Panc1 (cell line): ENCODE results near the gene IRF2. TPM values are rescaled to one million over a fixed set of nuclear protein-coding genes. Genes with fewer than 3 reads are reported as not detected.

Experiments used
- ATAC-seq: fragments of 200-7000 bp; cut with Tn5 transposase; 2 replicates; pipeline ENCODE4 v1.9.1; 2020; ENCODE audit warnings: mild to moderate bottlenecking, moderate library complexity
- BruUV-seq: library from RNA; stranded (reverse); fragments of 400-500 nt; replicated peaks from 2 replicates; lab custom pipeline; 2021; lab: Mats Ljungman, UMichigan
- CTCF ChIA-PET: fragments of 300-600 bp; sonication (Branson Sonifier 250); formaldehyde crosslinking; loops from one replicate; lab custom pipeline; 2022; ENCODE audit warnings: antibody characterized with exemption; lab: Charles Lee
- POLR2A ChIA-PET: fragments of 300-600 bp; sonication (Branson Sonifier 250); formaldehyde crosslinking; loops from one replicate; lab custom pipeline; 2022; ENCODE audit warnings: antibody characterized with exemption; lab: Charles Lee
- DNase-seq: peaks from one replicate; pipeline ENCODE4 v3.0.0-alpha.2; 2010; ENCODE audit warnings: low read depth, low spot score
- H3K27ac ChIP-seq: 2 replicates; pipeline ENCODE4 v1.5.1; 2011; ENCODE audit warnings: mild to moderate bottlenecking, low read length, inconsistent platforms
- H3K27me3 ChIP-seq: fragments of 200-500 bp; sonication (Bioruptor generic); 2 replicates; pipeline ENCODE4 v1.6.0; 2014; ENCODE audit warnings: low read length, inconsistent platforms; ENCODE audit not compliant: control insufficient read depth, insufficient read depth
- H3K36me3 ChIP-seq: fragments of 200-500 bp; sonication (Bioruptor generic); 2 replicates; pipeline ENCODE4 v1.5.1; 2014; ENCODE audit warnings: inconsistent platforms, mild to moderate bottlenecking, low read length, moderate library complexity; ENCODE audit not compliant: control insufficient read depth, insufficient read depth
- H3K4me1 ChIP-seq: 2 replicates; pipeline ENCODE4 v1.5.1; 2011; ENCODE audit warnings: inconsistent platforms, mild to moderate bottlenecking, low read length, moderate library complexity; ENCODE audit not compliant: control insufficient read depth, insufficient read depth
- H3K4me3 ChIP-seq, 2 experiments: 2 replicates each; pipeline ENCODE4 v1.5.1; 2011 to 2012; ENCODE audit warnings: low read depth in 2 of 2, low read length in 2 of 2, mild to moderate bottlenecking in 2 of 2, inconsistent platforms in 1 of 2, moderate library complexity in 1 of 2
- H3K9me3 ChIP-seq: fragments of 200-500 bp; sonication (Bioruptor generic); 2 replicates; pipeline ENCODE4 v1.5.1; 2014; ENCODE audit warnings: low read depth, mild to moderate bottlenecking, inconsistent platforms, low read length, moderate library complexity; ENCODE audit not compliant: control insufficient read depth, insufficient read depth
- POLR2AphosphoS5 ChIP-seq: IDR thresholded peaks from 2 replicates; pipeline ENCODE4 v1.6.1; 2012; ENCODE audit warnings: mild to moderate bottlenecking, low read depth, low read length, moderate library complexity
- SIN3A ChIP-seq: IDR thresholded peaks from 2 replicates; pipeline ENCODE4 v1.6.1; 2012; ENCODE audit warnings: low read depth, mild to moderate bottlenecking, low read length, moderate library complexity, borderline replicate concordance; ENCODE audit not compliant: insufficient read depth
- TCF7L2 ChIP-seq: IDR thresholded peaks from 2 replicates; pipeline ENCODE4 v1.6.1; 2011; ENCODE audit warnings: mild to moderate bottlenecking, low read depth, low read length, inconsistent platforms
- in situ Hi-C: cut with HindIII; loops from 2 replicates; pipeline ENCODE4 v1.10.0; 2016; ENCODE audit warnings: low sequenced_read_pairs, low pct_unique_long_range_greater_than_20kb
- intact Hi-C: fragments of 100-400 bp; cut with micrococcal nuclease; formaldehyde crosslinking; loops from one replicate; pipeline ENCODE4 v1.10.0; 2022; ENCODE audit not compliant: unreplicated experiment
- total RNA-seq: library from RNA; stranded (reverse); gene quantifications from one replicate; pipeline ENCODE4 v1.2.1, GENCODE V29; 2021; ENCODE audit not compliant: unreplicated experiment
- TF ChIP-seq, protein P1 (sequence below), 2 experiments: IDR thresholded peaks; 2 replicates each; pipeline ENCODE4 v1.6.1; 2011 to 2012; ENCODE audit warnings: low read depth in 2 of 2, control low read depth in 1 of 2, low read length in 1 of 2, mild to moderate bottlenecking in 1 of 2, moderate library complexity in 1 of 2; ENCODE audit not compliant: insufficient read depth in 1 of 2
- TF ChIP-seq, protein P2 (sequence below): fragments of 450-650 bp; IDR thresholded peaks from 2 replicates; pipeline ENCODE4 v1.5.1; 2017; ENCODE audit warnings: mild to moderate bottlenecking

Gene IRF2
- total RNA-seq, 1 experiment from 2014 or later = 16.2 TPM

DNA sequence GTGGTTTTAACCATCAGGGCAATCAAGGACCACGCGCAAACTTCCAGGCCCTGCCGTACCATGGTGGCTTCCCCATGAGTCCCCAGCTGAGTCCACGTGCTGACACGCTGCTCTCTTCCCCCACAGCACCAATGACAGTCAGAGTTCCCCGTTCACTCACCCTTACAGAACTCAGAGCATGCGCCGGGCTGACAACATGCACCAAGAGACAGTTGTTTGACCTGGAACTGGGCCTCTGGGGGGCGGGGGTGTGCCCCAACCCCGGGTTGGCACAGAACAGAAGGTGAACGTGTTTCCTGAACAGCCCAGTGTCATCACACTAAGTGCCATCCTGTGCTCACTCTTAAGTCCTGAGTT, 29.4 kb downstream of the IRF2 start:
- Histone ChIP-seq H3K4me1 (peaks cover 13% of the 10 kb centered on the region), H3K9me3 (no peaks in the 10 kb centered on the region), H3K36me3 (no peaks in the 10 kb centered on the region), H3K27me3 (no peaks in the 10 kb centered on the region), H3K4me3 (no peak overlapping the region), H3K27ac (no peak overlapping the region)
- no peak for ATAC-seq
- DNase-seq = no peak
- CTCF ChIA-PET = no interaction called here
- no TSS peak for BruUV-seq
- intact Hi-C loops (no loop called here), in situ Hi-C loops (no loop called here)
- POLR2A ChIA-PET = no interaction called here
- TF ChIP-seq, protein P1, sequence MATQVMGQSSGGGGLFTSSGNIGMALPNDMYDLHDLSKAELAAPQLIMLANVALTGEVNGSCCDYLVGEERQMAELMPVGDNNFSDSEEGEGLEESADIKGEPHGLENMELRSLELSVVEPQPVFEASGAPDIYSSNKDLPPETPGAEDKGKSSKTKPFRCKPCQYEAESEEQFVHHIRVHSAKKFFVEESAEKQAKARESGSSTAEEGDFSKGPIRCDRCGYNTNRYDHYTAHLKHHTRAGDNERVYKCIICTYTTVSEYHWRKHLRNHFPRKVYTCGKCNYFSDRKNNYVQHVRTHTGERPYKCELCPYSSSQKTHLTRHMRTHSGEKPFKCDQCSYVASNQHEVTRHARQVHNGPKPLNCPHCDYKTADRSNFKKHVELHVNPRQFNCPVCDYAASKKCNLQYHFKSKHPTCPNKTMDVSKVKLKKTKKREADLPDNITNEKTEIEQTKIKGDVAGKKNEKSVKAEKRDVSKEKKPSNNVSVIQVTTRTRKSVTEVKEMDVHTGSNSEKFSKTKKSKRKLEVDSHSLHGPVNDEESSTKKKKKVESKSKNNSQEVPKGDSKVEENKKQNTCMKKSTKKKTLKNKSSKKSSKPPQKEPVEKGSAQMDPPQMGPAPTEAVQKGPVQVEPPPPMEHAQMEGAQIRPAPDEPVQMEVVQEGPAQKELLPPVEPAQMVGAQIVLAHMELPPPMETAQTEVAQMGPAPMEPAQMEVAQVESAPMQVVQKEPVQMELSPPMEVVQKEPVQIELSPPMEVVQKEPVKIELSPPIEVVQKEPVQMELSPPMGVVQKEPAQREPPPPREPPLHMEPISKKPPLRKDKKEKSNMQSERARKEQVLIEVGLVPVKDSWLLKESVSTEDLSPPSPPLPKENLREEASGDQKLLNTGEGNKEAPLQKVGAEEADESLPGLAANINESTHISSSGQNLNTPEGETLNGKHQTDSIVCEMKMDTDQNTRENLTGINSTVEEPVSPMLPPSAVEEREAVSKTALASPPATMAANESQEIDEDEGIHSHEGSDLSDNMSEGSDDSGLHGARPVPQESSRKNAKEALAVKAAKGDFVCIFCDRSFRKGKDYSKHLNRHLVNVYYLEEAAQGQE (IDR thresholded peaks at IDR 0.05; ENCODE audit: insufficient read depth in 1 of 2, low read depth in 2 of 2, low read length in 1 of 2) = no peak
- TF ChIP-seq TCF7L2 (no peak), POLR2AphosphoS5 (no peak), SIN3A (no peak)
- TF ChIP-seq, protein P2, sequence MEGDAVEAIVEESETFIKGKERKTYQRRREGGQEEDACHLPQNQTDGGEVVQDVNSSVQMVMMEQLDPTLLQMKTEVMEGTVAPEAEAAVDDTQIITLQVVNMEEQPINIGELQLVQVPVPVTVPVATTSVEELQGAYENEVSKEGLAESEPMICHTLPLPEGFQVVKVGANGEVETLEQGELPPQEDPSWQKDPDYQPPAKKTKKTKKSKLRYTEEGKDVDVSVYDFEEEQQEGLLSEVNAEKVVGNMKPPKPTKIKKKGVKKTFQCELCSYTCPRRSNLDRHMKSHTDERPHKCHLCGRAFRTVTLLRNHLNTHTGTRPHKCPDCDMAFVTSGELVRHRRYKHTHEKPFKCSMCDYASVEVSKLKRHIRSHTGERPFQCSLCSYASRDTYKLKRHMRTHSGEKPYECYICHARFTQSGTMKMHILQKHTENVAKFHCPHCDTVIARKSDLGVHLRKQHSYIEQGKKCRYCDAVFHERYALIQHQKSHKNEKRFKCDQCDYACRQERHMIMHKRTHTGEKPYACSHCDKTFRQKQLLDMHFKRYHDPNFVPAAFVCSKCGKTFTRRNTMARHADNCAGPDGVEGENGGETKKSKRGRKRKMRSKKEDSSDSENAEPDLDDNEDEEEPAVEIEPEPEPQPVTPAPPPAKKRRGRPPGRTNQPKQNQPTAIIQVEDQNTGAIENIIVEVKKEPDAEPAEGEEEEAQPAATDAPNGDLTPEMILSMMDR = no peak

- Histone ChIP-seq H3K4me1 (peaks cover 7% of the 10 kb centered on the region), H3K4me3 (no peak overlapping the region), H3K27ac (no peak overlapping the region), H3K36me3 (no peaks in the 10 kb centered on the region), H3K9me3 (no peaks in the 10 kb centered on the region), H3K27me3 (no peaks in the 10 kb centered on the region)
- POLR2A ChIA-PET = no interaction called here
- no peak for DNase-seq
- intact Hi-C loops = no loop called here
- BruUV-seq = no TSS peak
- in situ Hi-C loops = no loop called here
- CTCF ChIA-PET = no interaction called here
- no peak for TF ChIP-seq TCF7L2
- TF ChIP-seq, protein P2 = no peak
- TF ChIP-seq SIN3A = no peak
- no peak for TF ChIP-seq POLR2AphosphoS5
- TF ChIP-seq, protein P1 (IDR thresholded peaks at IDR 0.05; ENCODE audit: insufficient read depth in 1 of 2, low read depth in 2 of 2, low read length in 1 of 2) = no peak
- ATAC-seq = no peak
Measured at GRCh38 chr4:184444215-184444952, 30.0 kb downstream of the IRF2 start.
